ENCODE results near the gene LYPLA2.
"Not testable (repeated sequence)": the region's sequence is repeated elsewhere in the genome, so short reads cannot be mapped to it uniquely, and the experiment has no call there.

LYPLA2 gene

DNA sequence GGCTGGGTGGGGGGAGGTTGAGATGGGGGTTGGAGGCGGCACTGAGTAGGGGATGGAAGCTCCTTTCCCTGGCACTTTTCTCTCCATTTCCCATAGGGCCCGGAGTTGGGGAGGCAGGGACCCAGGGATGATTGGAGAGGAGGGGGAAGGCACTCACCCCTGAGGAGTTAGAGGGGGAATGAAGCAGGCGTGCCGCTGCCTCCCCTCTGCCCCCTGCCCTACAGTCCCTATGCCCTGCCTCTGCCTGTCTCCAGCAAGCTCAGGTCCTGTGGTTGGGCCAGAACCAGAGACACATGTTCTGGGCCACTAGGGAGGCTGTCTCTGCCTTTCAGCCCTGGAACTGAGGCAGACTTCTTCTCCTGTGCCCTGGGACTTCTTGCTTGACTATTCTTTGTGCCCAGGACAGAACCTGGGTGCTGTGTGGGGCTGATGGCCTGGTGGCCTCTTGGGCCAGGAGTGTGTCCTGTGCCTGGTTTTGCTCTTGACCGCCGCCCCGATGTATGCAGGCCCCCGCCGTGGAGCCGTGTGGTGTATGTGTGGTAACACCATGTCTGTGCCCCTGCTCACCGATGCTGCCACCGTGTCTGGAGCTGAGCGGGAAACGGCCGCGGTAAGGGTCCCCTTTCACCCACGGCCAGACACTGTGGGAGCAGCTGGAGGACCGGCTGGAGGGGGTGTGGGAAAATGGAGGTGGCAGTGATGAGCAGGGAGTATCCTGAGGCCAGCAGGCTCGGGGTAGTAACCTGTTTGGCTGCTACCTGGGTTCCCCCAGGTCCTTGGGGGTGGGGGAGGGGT is 1.4 kb downstream of the LYPLA2 start:
- peak overlapping the region; percentile 84 for H3K4me3 ChIP-seq (ENCODE audit: control insufficient read depth, low read depth, low read length)
- TF ChIP-seq, protein P1, sequence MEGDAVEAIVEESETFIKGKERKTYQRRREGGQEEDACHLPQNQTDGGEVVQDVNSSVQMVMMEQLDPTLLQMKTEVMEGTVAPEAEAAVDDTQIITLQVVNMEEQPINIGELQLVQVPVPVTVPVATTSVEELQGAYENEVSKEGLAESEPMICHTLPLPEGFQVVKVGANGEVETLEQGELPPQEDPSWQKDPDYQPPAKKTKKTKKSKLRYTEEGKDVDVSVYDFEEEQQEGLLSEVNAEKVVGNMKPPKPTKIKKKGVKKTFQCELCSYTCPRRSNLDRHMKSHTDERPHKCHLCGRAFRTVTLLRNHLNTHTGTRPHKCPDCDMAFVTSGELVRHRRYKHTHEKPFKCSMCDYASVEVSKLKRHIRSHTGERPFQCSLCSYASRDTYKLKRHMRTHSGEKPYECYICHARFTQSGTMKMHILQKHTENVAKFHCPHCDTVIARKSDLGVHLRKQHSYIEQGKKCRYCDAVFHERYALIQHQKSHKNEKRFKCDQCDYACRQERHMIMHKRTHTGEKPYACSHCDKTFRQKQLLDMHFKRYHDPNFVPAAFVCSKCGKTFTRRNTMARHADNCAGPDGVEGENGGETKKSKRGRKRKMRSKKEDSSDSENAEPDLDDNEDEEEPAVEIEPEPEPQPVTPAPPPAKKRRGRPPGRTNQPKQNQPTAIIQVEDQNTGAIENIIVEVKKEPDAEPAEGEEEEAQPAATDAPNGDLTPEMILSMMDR (IDR thresholded peaks at IDR 0.05; ENCODE audit: control insufficient read depth, insufficient read depth, low read depth, low read length, missing control alignments) = no peak
- no peak for DNase-seq (ENCODE audit: low read depth)

DNA sequence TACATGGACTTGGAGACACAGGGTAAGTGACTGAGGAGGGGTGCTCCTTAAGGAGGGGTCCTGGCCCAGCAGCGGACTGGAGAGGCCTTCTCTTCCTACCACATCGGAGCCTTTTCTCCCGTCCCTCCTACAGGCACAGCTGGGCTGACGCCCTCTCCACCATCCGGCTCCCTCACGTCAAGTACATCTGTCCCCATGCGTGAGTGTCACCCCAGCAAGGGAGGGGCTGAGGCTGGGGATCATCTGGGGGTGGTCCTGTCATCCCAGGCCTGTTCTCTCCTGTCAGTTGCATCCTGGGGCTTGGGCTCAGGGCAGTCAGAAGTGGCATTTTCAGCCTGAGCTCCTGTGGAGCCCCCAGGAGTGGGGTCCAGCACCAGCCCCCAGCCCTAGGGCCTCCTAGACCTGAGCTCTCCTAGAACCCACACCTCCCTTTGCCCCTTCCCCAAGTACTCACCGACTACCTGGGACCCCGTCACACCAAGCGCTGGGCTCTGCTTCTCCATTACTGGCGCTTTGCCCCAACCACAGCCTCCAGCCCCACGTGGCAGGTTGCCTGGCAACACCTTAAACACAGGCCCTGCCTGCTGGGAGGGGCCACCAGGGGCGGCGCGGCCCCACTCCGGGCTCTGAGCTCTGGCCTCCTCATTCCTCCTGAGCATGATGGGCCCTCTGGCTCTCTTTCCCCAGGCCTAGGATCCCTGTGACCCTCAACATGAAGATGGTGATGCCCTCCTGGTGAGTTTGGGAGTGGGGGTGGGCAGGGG is 2.3 kb downstream of the LYPLA2 start:
- DNase-seq (ENCODE audit: low read depth) = no peak
- TF ChIP-seq, protein P1 (IDR thresholded peaks at IDR 0.05; ENCODE audit: control insufficient read depth, insufficient read depth, low read depth, low read length, missing control alignments) = no peak
- no peak overlapping the region for H3K4me3 ChIP-seq (ENCODE audit: control insufficient read depth, low read depth, low read length)

DNA sequence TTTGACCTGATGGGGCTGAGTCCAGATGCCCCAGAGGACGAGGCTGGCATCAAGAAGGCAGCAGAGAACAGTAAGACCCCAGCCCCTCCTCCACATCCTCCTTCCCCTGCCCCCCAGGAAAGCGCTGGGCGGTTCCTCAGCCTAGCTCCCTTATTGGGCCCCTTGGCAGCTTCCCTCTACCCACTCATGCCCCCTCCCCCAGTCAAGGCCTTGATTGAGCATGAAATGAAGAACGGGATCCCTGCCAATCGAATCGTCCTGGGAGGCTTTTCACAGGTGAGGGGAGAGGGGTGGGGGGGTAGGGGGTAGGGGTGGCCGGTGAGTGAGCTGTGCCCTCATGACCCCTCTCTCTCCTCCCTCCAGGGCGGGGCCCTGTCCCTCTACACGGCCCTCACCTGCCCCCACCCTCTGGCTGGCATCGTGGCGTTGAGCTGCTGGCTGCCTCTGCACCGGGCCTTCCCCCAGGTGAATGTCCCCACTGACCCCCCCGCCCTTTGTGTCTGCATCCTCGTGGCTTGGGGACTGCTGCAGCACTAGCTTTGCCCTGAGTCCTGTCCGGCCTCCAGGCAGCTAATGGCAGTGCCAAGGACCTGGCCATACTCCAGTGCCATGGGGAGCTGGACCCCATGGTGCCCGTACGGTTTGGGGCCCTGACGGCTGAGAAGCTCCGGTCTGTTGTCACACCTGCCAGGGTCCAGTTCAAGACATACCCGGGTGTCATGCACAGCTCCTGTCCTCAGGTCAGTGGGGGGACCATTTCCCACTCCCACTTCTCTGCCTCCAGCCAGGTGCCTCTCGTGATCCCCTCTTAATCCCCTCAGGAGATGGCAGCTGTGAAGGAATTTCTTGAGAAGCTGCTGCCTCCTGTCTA is 3.2 kb downstream of the LYPLA2 start:
- no peak overlapping the region for H3K4me3 ChIP-seq (ENCODE audit: control insufficient read depth, low read depth, low read length)
- TF ChIP-seq, protein P1 (IDR thresholded peaks at IDR 0.05; ENCODE audit: control insufficient read depth, insufficient read depth, low read depth, low read length, missing control alignments) = no peak
- no peak for DNase-seq (ENCODE audit: low read depth)

DNA sequence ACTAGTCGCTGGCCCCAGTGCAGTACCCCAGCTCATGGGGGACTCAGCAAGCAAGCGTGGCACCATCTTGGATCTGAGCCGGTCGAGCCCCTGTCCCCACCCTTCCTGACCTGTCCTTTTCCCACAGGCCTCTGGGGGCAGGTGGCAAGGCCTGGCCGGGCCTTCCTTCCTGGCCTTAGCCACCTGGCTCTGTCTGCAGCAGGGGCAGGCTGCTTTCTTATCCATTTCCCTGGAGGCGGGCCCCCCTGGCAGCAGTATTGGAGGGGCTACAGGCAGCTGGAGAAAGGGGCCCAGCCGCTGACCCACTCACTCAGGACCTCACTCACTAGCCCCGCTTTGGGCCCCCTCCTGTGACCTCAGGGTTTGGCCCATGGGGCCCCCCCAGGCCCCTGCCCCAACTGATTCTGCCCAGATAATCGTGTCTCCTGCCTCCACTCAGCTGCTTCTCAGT is 3.8 kb downstream of the LYPLA2 start:
- not testable (repeated sequence) for DNase-seq (ENCODE audit: low read depth); H3K4me3 ChIP-seq (ENCODE audit: control insufficient read depth, low read depth, low read length)

DNA sequence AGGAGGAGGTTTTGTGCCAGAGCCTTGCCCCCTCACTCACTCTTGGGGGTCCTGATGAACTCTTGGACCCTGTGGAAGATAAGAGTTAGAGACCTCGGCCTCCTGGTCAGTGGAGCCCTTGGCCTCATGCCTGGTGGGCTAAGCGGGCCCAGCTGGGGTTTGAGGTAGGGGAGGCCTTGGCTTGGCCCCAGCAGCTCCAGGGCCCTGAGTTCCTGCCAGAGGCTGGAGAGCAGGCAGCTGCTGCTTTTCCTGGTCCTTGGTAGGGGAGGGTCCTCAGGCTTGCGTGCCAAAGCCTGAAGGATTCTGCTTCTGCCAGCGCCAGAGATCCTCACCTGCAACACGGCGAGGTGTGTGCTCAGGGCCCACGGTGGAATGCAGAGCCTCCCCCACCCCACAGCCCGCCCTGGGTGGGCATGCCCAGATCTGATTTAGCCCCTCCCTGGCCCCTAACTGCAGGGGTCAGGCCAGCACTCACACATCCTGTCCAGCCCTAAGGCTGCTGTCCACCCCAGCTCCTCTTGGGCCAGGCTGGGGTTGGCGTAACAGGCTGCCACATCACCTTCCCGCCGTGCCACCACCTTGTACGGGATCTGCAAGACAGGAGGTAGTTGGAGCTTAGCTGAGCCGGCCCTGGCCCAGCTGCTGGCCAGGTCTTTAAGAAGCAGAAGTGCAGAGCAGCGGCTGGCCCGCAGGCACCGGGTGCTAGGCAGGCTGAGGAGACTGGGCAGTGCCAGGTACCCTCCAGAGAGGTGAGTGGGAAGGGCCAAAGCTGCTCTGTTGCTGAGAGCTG is 4.9 kb downstream of the LYPLA2 start:
- H3K4me3 ChIP-seq (ENCODE audit: control insufficient read depth, low read depth, low read length) = no peak overlapping the region
- TF ChIP-seq, protein P1 (IDR thresholded peaks at IDR 0.05; ENCODE audit: control insufficient read depth, insufficient read depth, low read depth, low read length, missing control alignments) = no peak
- DNase-seq (ENCODE audit: low read depth) = no peak

DNA sequence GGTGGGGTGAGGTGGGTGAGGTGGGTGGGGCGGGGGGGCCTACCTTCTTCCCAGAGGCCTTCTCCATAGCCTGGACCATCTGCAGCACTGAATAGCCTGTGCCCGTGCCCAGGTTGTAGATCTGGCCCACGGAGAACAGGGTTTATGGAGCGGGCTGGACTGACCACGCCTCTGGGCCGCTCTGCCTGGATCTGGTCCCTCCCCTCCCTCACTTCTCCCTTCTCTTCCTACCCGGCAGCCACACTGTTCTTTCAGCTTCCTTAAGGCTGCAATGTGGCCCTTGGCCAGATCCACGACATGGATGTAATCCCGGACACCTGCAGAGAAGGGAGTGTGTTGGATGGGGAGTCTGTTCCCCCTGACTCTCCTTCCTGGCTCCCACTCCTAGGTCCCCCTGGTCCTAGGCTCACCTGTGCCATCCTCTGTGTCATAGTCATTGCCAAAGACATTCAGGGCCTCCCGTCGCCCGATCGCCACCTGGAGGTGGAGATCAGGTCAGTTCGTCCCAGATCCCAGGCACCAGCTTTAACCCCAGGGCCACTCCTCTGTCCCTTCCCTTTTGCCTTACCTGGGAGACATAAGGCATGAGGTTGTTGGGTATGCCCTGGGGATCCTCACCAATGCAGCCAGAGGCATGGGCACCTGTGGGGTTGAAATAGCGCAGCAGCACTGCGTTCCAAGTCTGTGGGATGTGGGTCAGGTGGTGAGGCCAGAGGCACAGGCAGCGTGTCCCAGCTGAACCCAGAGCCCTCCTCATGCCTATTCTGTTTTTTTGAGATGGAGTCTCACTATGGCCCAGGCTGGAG is 5.7 kb downstream of the LYPLA2 start:
- DNase-seq (ENCODE audit: low read depth) = no peak
- H3K4me3 ChIP-seq (ENCODE audit: control insufficient read depth, low read depth, low read length) = no peak overlapping the region
- TF ChIP-seq, protein P1 (IDR thresholded peaks at IDR 0.05; ENCODE audit: control insufficient read depth, insufficient read depth, low read depth, low read length, missing control alignments) = no peak
